GM12892 (cell line): Measurements from ENCODE around the gene DPP6.

Source experiments
- POLR2A ChIP-seq: IDR thresholded peaks from 2 replicates; pipeline ENCODE4 v1.6.1; 2011; ENCODE audit warnings: low read depth, low read length, control low read depth
- POLR2AphosphoS5 ChIP-seq: IDR thresholded peaks from 2 replicates; pipeline ENCODE4 v1.6.1; 2011; ENCODE audit warnings: low read depth, low read length, control low read depth

DNA sequence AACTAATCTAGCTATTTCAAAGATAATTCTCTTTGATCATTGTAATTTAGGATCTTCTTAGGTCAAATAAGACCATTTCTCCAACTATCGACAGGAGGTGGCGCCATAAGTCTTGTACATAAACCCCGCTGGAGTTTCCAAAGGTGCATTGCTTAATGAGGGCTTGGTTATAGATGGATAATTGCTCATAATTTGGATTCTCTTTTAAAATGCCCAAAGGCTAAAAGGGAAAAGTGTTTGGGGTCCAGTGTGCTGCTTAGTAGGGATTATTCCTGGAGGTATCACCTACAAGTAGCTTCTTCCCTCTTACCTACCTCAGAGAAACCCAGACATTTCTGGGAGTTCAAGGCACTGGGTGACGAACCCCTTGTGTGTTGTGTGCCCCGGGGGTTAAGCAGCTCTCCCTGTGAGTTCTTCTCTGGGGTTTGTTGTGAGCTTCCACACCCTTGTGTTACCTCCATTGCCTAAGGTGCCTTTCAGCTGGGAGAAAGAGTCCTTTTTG is 875.5 kb downstream of the DPP6 start:
- TF ChIP-seq POLR2AphosphoS5 (no peak), POLR2A (no peak)
